ENCODE measurements around the gene FGF4.

- TF ChIP-seq CTCF (IDR thresholded peaks at IDR 0.05) (no peak), POLR2A (IDR thresholded peaks at IDR 0.05) (no peak)
Observed at GRCh38 chr11:69787906-69788305, 12.8 kb upstream of the FGF4 start.
